ENCODE results near the gene RAD18.

- TF ChIP-seq CTCF (IDR thresholded peaks at IDR 0.05) (no peak), SIN3A (IDR thresholded peaks at IDR 0.05; ENCODE audit: borderline replicate concordance, insufficient read depth, low read depth, low read length) (no peak), REST (IDR thresholded peaks at IDR 0.05; ENCODE audit: insufficient read depth in 1 of 2, low read depth in 2 of 2, low read length in 1 of 2) (no peak), POLR2AphosphoS5 (IDR thresholded peaks at IDR 0.05; ENCODE audit: low read depth, low read length) (no peak), TCF7L2 (IDR thresholded peaks at IDR 0.05; ENCODE audit: low read depth, low read length) (no peak)
Observed at GRCh38 chr3:8857720-8858367, 105.4 kb downstream of the RAD18 start.

All from Panc1 (cell line).